Adipocyte (in vitro differentiated cells): Measurements from ENCODE around the gene STXBP6.
"Not testable (repeated sequence)": the region's sequence is repeated elsewhere in the genome, so short reads cannot be mapped to it uniquely, and the experiment has no call there.

ENCODE experiments used
- DNase-seq: peaks from one replicate; pipeline ENCODE4 v3.0.0-alpha.2; 2015; ENCODE audit warnings: low read depth
- H3K27me3 ChIP-seq: replicated peaks from 2 replicates; pipeline ENCODE4 v1.7.0; 2013; ENCODE audit warnings: mild to moderate bottlenecking, low read length, moderate library complexity; ENCODE audit not compliant: control insufficient read depth, insufficient read depth
- H3K36me3 ChIP-seq: 2 replicates; pipeline ENCODE4 v1.7.0; 2013; ENCODE audit warnings: low read length, mild to moderate bottlenecking, moderate library complexity; ENCODE audit not compliant: control insufficient read depth, insufficient read depth, severe bottlenecking
- H3K4me1 ChIP-seq: 2 replicates; pipeline ENCODE4 v1.7.0; 2013; ENCODE audit warnings: mild to moderate bottlenecking, low read length, moderate library complexity; ENCODE audit not compliant: control insufficient read depth, insufficient read depth
- H3K4me3 ChIP-seq: 2 replicates; pipeline ENCODE4 v1.7.0; 2013; ENCODE audit warnings: mild to moderate bottlenecking, low read length, moderate library complexity
- H3K9ac ChIP-seq: 2 replicates; pipeline ENCODE4 v1.7.0; 2013; ENCODE audit warnings: mild to moderate bottlenecking, low read length, moderate library complexity
- H3K9me3 ChIP-seq: 2 replicates; pipeline ENCODE4 v1.7.0; 2013; ENCODE audit warnings: mild to moderate bottlenecking, low read length, moderate library complexity; ENCODE audit not compliant: control insufficient read depth

STXBP6 gene

GRCh38 chr14:24944800-24945199 lies 105.1 kb downstream of the STXBP6 start:
- Histone ChIP-seq H3K36me3 (no peaks in the 10 kb centered on the region), H3K4me3 (no peak overlapping the region), H3K9me3 (no peaks in the 10 kb centered on the region), H3K9ac (no peak overlapping the region), H3K27me3 (no peaks in the 10 kb centered on the region), H3K4me1 (peaks cover 15% of the 10 kb centered on the region)
- DNase-seq, result no peak

DNA sequence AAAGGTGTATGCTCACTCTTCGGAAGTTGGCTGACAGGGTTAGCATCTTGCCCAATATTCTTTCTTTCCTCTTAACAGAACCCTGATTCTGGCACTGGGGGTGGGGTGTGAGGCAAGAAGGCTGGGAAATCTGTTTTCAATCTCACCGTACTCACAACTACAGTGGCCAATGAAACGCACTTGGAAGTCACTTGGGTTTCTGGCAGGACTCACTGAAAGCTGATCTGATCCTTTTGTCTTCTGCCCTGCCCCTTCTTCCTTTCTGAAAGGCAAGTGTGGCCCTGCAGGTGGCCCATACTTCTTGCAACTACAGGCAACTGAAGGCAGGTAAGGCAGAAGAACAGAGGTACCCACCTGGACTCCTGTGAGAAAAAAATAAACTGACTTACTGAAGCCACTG lies 106.9 kb downstream of the STXBP6 start:
- Histone ChIP-seq H3K27me3 (no peaks in the 10 kb centered on the region), H3K9ac (peak overlapping the region; percentile 5), H3K4me3 (peak overlapping the region; percentile 65), H3K4me1 (peaks cover 15% of the 10 kb centered on the region), H3K9me3 (no peaks in the 10 kb centered on the region), H3K36me3 (no peaks in the 10 kb centered on the region)
- DNase-seq, result peak; percentile 64

DNA sequence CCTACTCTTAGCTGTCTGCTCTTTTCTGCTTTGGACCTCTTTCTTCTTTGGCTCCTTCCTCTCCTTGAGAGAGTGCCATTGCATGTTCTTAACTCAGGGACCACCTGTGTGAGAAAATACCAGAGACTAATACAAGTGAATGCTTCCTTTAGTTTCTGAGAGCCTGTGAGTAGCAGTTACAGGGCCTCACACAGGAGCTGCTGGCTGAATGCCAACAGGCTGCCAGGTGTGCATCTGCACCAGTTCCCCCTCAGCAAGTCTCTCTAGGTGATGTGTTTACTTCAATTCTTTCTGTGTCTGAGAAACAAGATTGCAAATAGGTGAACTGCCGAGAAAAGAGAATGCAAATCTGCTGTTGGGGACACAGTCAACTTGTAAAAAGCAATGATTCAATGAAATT lies 108.2 kb downstream of the STXBP6 start:
- Histone ChIP-seq H3K4me3 (no peak overlapping the region), H3K9ac (no peak overlapping the region), H3K9me3 (no peaks in the 10 kb centered on the region), H3K4me1 (peaks cover 15% of the 10 kb centered on the region), H3K36me3 (no peaks in the 10 kb centered on the region), H3K27me3 (no peaks in the 10 kb centered on the region)
- DNase-seq, result no peak

DNA sequence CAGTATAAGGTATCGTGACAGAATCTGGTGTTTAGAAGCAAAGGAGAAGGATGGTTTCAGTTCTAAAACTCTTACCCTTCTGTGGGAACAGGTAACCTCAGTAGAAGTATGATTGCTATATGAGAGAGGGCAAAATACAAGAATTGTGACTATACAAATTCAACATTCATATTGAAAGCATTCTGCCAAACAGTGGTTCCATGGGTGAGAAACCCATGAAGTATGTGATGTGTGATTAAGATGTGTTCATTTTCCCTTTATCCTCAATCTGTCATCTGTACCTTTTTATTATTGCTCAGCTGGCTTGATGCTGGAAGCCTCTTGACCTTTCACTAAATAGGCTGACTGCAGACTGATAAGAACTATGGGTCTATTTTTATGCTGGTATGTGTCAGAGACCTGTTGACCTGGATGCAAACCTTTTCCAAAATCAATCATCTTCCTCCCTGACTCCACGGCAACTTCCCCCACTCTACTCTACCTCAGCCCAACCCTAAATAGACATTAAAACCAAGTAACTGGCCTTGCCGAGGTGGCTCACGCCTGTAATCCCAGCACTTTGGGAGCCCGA lies 109.6 kb downstream of the STXBP6 start:
- DNase-seq, result no peak
- Histone ChIP-seq H3K9me3 (no peaks in the 10 kb centered on the region), H3K36me3 (no peaks in the 10 kb centered on the region), H3K4me1 (peaks cover 15% of the 10 kb centered on the region), H3K27me3 (no peaks in the 10 kb centered on the region), H3K9ac (no peak overlapping the region), H3K4me3 (no peak overlapping the region)

DNA sequence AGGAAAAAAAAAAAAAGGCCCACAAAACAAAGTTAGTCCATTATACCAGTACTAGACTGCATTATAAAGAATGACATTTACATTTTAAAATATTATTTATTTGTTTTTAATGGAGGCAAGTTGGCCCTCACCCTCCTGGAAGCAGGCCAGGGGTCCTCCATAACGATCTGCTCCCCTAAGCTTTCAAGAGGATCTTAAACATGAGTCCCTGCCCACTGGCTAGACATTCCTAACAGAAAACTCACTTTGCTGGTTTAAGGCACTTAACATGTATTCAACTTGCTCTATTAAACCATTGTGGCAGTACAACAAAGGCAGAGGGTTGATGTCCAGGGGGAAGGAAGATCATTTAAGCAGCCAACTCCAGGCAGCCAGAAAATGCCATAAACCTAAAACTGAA lies 111.4 kb downstream of the STXBP6 start:
- no peak overlapping the region for H3K9ac ChIP-seq
- no peaks in the 10 kb centered on the region for H3K36me3 ChIP-seq
- no peaks in the 10 kb centered on the region for H3K9me3 ChIP-seq
- H3K27me3 ChIP-seq, result no peaks in the 10 kb centered on the region
- DNase-seq, result no peak
- H3K4me3 ChIP-seq, result no peak overlapping the region
- H3K4me1 ChIP-seq, result peaks cover 13% of the 10 kb centered on the region

DNA sequence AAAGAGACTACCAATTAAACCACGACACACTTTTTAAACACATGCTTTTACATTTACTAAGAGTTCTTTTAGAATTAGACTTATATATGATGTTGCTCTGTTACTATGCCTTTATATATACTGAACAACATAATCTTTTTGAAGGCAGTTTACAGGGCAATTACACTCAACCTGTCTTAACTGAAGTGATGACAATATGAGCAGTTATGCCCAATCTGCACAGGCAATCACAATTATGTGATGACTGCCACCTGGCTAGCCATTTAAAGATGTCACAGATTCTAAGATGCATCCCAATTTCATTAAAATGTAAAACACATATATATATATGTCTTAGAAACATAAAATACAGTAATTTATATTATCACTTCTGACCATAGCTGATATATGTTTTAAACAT lies 112.6 kb downstream of the STXBP6 start:
- Histone ChIP-seq H3K36me3 (no peaks in the 10 kb centered on the region), H3K27me3 (no peaks in the 10 kb centered on the region), H3K9ac (no peak overlapping the region), H3K4me3 (no peak overlapping the region), H3K9me3 (no peaks in the 10 kb centered on the region), H3K4me1 (peaks cover under 1% of the 10 kb centered on the region)
- no peak for DNase-seq

DNA sequence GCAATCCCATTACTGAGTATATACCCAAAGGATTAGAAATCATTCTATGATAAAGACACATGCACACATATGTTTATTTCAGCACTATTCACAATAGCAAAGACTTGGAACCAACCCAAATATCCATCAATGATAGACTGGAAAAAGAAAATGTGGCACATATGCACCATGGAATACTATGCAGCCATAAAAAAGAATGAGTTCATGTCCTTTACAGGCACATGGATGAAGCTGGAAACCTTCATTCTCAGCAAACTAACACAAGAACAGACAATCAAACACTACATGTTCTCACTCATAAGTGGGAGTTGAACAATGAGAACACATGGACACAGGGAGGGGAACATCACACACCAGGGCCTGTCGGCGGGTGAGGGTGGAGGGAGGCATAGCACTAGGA lies 113.2 kb downstream of the STXBP6 start:
- H3K4me3 ChIP-seq, H3K9me3 ChIP-seq, H3K27me3 ChIP-seq, DNase-seq, H3K4me1 ChIP-seq, H3K36me3 ChIP-seq, H3K9ac ChIP-seq: not testable (repeated sequence)

DNA sequence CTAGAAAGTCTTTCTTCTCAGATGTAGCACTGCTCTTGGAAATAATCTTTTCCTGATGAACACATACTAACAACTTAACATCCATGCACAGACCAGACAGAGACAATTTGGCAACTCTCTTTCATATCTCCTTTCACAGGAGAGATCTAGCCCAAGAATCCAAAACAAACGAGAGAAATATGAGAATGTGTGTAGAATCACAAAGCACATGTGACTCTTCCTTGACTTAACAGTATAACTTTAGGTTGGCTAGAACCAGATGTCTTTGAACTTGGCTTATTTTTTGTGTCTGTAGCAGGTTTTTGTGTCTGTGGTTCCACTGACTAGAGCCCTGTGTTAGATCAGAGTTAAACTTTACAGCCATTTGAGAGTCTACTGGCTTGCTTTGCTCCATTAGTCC lies 114.2 kb downstream of the STXBP6 start:
- H3K4me3 ChIP-seq, result no peak overlapping the region
- no peaks in the 10 kb centered on the region for H3K27me3 ChIP-seq
- no peaks in the 10 kb centered on the region for H3K36me3 ChIP-seq
- H3K9ac ChIP-seq, result no peak overlapping the region
- H3K4me1 ChIP-seq, result no peaks in the 10 kb centered on the region
- no peaks in the 10 kb centered on the region for H3K9me3 ChIP-seq
- DNase-seq, result peak; percentile 40

- Histone ChIP-seq H3K9ac (no peak overlapping the region), H3K4me1 (no peaks in the 10 kb centered on the region), H3K36me3 (no peaks in the 10 kb centered on the region), H3K9me3 (no peaks in the 10 kb centered on the region), H3K4me3 (no peak overlapping the region), H3K27me3 (no peaks in the 10 kb centered on the region)
- DNase-seq, result peak; percentile 34
Measured at GRCh38 chr14:24928386-24928900, 121.5 kb downstream of the STXBP6 start.

- Histone ChIP-seq H3K27me3 (no peaks in the 10 kb centered on the region), H3K36me3 (no peaks in the 10 kb centered on the region)
Measured at GRCh38 chr14:24927809-24928208, 122.1 kb downstream of the STXBP6 start.

DNA sequence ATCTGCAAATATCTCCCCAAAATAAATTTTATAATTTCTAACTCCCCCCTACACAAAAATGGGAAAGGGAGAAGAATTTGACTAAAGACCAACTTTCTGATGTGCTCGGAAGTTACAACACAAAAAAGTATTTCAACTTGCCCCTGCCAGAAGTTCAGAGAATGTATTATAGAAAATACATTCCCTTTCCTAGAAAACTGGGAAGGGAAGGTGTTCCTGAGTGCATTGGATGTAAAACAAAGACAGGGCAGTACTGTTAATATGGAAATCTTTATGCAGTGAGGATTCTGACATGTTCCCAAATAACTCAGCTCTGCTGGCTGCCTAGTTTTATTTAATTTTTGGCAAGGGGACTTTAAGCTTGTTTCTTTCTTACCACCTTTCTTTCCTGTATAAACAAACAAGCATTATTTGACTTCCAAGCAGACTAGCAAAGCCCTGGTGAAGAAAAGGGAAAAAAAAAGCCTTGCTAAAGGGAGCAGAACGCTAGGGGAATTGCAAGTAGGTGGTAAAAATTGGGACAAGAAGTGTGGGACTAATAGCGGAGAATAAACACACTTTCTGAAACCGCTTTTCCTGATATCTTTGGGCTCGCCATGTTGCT lies 124.1 kb downstream of the STXBP6 start:
- DNase-seq, result no peak
- H3K27me3 ChIP-seq, result no peaks in the 10 kb centered on the region
- no peak overlapping the region for H3K9ac ChIP-seq
- no peaks in the 10 kb centered on the region for H3K36me3 ChIP-seq
- no peak overlapping the region for H3K4me3 ChIP-seq
- no peaks in the 10 kb centered on the region for H3K4me1 ChIP-seq
- no peaks in the 10 kb centered on the region for H3K9me3 ChIP-seq

More at GRCh38 chr14:24927809-24928208, 122.1 kb downstream of the STXBP6 start:
- Histone ChIP-seq H3K4me3 (no peak overlapping the region), H3K9ac (no peak overlapping the region), H3K4me1 (no peaks in the 10 kb centered on the region), H3K9me3 (no peaks in the 10 kb centered on the region)
- no peak for DNase-seq

- DNase-seq, result no peak
- Histone ChIP-seq H3K4me3 (no peak overlapping the region), H3K27me3 (no peaks in the 10 kb centered on the region), H3K9ac (no peak overlapping the region), H3K36me3 (no peaks in the 10 kb centered on the region), H3K4me1 (no peaks in the 10 kb centered on the region), H3K9me3 (no peaks in the 10 kb centered on the region)
Measured at GRCh38 chr14:24924544-24924943, 125.4 kb downstream of the STXBP6 start.
